ENCODE measurements around the gene CATSPERZ. TPM values are rescaled to one million over a fixed set of nuclear protein-coding genes. Genes with fewer than 3 reads are reported as not detected.

The CATSPERZ gene
- total RNA-seq, 1 experiment from 2014 or later, result not detected

- Histone ChIP-seq H2AFZ (peak within 1 kb of the TSS; percentile 71), H3K27ac (peak within 1 kb of the TSS; percentile 87), H3K36me3 (ENCODE audit: low read depth) (peaks cover 7% of the 10 kb centered on the region; the same call in 1 of the 2 replicates), H3K9me3 (ENCODE audit: insufficient read depth, low read depth) (no peaks in the 10 kb centered on the region), H3K9me2 (ENCODE audit: insufficient read depth) (no peaks in the 10 kb centered on the region), H4K20me1 (ENCODE audit: insufficient read depth) (peaks cover 5% of the 10 kb centered on the region; the same call in 1 of the 2 replicates), H3F3A (ENCODE audit: insufficient read depth, low read depth) (peaks cover 72% of the 10 kb centered on the region), H3K4me2 (peak within 1 kb of the TSS; percentile 79), H3K27me3 (ENCODE audit: insufficient read depth, low read depth) (no peaks in the 10 kb centered on the region), H3K79me2 (ENCODE audit: low read depth) (peaks cover 56% of the 10 kb centered on the region), H3K4me3 (peak within 1 kb of the TSS; percentile 69), H3K4me1 (replicated peaks; ENCODE audit: insufficient read depth) (peaks cover 47% of the 10 kb centered on the region)
- CTCF ChIA-PET, result interaction anchor here (0.5 to 2.7 kb wide), 20 partner anchors 12 to 821 kb away, joined by 3 to 87 read pairs (median 6); partner anchors contain the start of gene ESRRA
- DNase-seq, result peak; percentile 97 to 99
- intact Hi-C loops (cut with micrococcal nuclease; ENCODE audit: unreplicated experiment), result loop anchor here (1.0 to 2.0 kb wide), 3 partner anchors 15 to 77 kb away; partner anchors contain the start of gene FKBP2
- TF ChIP-seq, protein P1, sequence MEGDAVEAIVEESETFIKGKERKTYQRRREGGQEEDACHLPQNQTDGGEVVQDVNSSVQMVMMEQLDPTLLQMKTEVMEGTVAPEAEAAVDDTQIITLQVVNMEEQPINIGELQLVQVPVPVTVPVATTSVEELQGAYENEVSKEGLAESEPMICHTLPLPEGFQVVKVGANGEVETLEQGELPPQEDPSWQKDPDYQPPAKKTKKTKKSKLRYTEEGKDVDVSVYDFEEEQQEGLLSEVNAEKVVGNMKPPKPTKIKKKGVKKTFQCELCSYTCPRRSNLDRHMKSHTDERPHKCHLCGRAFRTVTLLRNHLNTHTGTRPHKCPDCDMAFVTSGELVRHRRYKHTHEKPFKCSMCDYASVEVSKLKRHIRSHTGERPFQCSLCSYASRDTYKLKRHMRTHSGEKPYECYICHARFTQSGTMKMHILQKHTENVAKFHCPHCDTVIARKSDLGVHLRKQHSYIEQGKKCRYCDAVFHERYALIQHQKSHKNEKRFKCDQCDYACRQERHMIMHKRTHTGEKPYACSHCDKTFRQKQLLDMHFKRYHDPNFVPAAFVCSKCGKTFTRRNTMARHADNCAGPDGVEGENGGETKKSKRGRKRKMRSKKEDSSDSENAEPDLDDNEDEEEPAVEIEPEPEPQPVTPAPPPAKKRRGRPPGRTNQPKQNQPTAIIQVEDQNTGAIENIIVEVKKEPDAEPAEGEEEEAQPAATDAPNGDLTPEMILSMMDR (conservative IDR thresholded peaks at IDR 0.05), result no peak
- TF ChIP-seq EZH2 (IDR thresholded peaks at IDR 0.05; ENCODE audit: low read depth), result no peak
- BruUV-seq (replicated peaks), result no TSS peak
- POLR2A ChIA-PET (ENCODE audit: unreplicated experiment), result interaction anchor here (0.6 to 2.0 kb wide), 14 partner anchors 12 to 1652 kb away, joined by 3 to 38 read pairs (median 5); partner anchors contain the start of genes C11orf98, CSKMT, ESRRA and FKBP2
These were observed 17.3 kb downstream of the CATSPERZ start, which contains the start of gene TRMT112 for GRCh38 chr11:64317325-64317960. TRMT112 (minus strand) TSS chr11:64317559; CDS start chr11:64317526, 33 bp downstream.

DNA sequence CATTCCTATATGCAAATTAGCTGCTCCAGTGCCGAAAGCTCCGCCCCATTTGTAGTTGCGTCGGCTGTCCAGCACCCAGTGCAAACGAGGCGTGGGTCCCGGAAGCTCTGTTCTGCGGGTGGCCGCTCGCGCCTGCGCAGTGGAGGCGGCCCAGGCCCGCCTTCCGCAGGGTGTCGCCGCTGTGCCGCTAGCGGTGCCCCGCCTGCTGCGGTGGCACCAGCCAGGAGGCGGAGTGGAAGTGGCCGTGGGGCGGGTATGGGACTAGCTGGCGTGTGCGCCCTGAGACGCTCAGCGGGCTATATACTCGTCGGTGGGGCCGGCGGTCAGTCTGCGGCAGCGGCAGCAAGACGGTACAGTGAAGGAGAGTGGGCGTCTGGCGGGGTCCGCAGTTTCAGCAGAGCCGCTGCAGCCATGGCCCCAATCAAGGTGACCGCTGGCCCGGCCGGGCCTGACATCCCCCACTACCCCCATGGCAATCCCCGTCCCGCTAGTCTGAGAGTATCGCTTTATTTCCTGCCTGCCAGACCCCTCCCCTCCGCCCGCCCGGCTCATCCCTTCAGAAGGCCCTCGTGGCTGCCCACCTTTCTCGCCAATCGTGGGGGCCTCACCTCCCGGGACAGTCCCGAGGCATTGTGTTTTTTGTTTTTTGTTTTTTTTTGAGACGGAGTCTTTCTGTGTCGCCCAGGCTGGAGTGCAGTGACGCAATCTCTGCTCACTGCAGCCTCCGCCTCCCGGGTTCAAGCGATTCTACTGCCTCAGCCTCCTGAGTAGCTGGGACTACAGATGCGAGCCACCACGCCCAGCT is 18.0 kb downstream of the CATSPERZ start, which contains the start of gene PRDX5:
Gene PRDX5, plus strand, starts transcription at position 161 of the 805 bp plus-strand sequence. Its CDS starts 95 bp downstream, at position 256.
- peaks cover 48% of the 10 kb centered on the region for H3K79me2 ChIP-seq (ENCODE audit: low read depth)
- H3K4me3 ChIP-seq, result peak within 1 kb of the TSS; percentile 69
- H4K20me1 ChIP-seq (ENCODE audit: insufficient read depth), result peaks cover 5% of the 10 kb centered on the region; the same call in 1 of the 2 replicates
- peaks cover 7% of the 10 kb centered on the region; the same call in 1 of the 2 replicates for H3K36me3 ChIP-seq (ENCODE audit: low read depth)
- no peak for TF ChIP-seq EZH2 (IDR thresholded peaks at IDR 0.05; ENCODE audit: low read depth)
- TF ChIP-seq, protein P1 (conservative IDR thresholded peaks at IDR 0.05), result peak; percentile 39; the same call in 1 of the 2 replicates
- no TSS peak for BruUV-seq (replicated peaks)
- no peaks in the 10 kb centered on the region for H3K9me2 ChIP-seq (ENCODE audit: insufficient read depth)
- H3K9me3 ChIP-seq (ENCODE audit: insufficient read depth, low read depth), result no peaks in the 10 kb centered on the region
- ChIA-PET CTCF (interaction anchor here (0.5 to 2.7 kb wide), 22 partner anchors 13 to 425 kb away, joined by 3 to 87 read pairs (median 5); partner anchors contain the start of gene ESRRA), POLR2A (ENCODE audit: unreplicated experiment) (interaction anchor here (0.6 to 2.0 kb wide), 13 partner anchors 13 to 1653 kb away, joined by 3 to 38 read pairs (median 5); partner anchors contain the start of genes C11orf98, CSKMT, ESRRA and FKBP2)
- H2AFZ ChIP-seq, result peak within 1 kb of the TSS; percentile 71
- intact Hi-C loops (cut with micrococcal nuclease; ENCODE audit: unreplicated experiment), result loop anchor here (1.0 to 2.0 kb wide), 7 partner anchors 13 to 335 kb away; partner anchors contain the start of genes ESRRA and FKBP2
- peak; percentile 92 to 99 for DNase-seq
- peak within 1 kb of the TSS; percentile 79 for H3K4me2 ChIP-seq
- H3K4me1 ChIP-seq (replicated peaks; ENCODE audit: insufficient read depth), result peaks cover 47% of the 10 kb centered on the region
- peaks cover 65% of the 10 kb centered on the region for H3F3A ChIP-seq (ENCODE audit: insufficient read depth, low read depth)
- peak within 1 kb of the TSS; percentile 87 for H3K27ac ChIP-seq
- H3K27me3 ChIP-seq (ENCODE audit: insufficient read depth, low read depth), result no peaks in the 10 kb centered on the region
